Karpas-422 (cell line): ENCODE data around the gene CD53. TPM values are rescaled to one million over a fixed set of nuclear protein-coding genes. Genes with fewer than 3 reads are reported as not detected.

Experiments used
- DNase-seq: peaks from one replicate; pipeline ENCODE4 v3.0.0-alpha.2; 2015
- H2AFZ ChIP-seq: fragments of 200-600 bp; sonication (generic); 2 replicates; pipeline ENCODE4 v1.6.1; 2014; ENCODE audit warnings: antibody characterized with exemption, low read length, mixed read lengths
- H3K27ac ChIP-seq: fragments of 200-600 bp; sonication (generic); 2 replicates; pipeline ENCODE4 v1.5.1; 2014; ENCODE audit warnings: mild to moderate bottlenecking, low read length, moderate library complexity
- H3K27me3 ChIP-seq: fragments of 200-600 bp; sonication (generic); 2 replicates; pipeline ENCODE4 v1.6.1; 2014; ENCODE audit warnings: low read length, mixed read lengths
- H3K36me3 ChIP-seq: fragments of 200-600 bp; sonication (generic); 2 replicates; pipeline ENCODE4 v1.6.1; 2014; ENCODE audit warnings: low read length, mixed read lengths; ENCODE audit not compliant: insufficient read depth
- H3K4me1 ChIP-seq: fragments of 200-600 bp; sonication (generic); 2 replicates; pipeline ENCODE4 v1.6.1; 2014; ENCODE audit warnings: mild to moderate bottlenecking, low read length, mixed read lengths
- H3K4me2 ChIP-seq: fragments of 200-600 bp; sonication (generic); 2 replicates; pipeline ENCODE4 v1.6.1; 2014; ENCODE audit warnings: low read length, low read depth, mild to moderate bottlenecking; ENCODE audit not compliant: poor library complexity, severe bottlenecking
- H3K4me3 ChIP-seq: fragments of 200-600 bp; sonication (generic); 2 replicates; pipeline ENCODE4 v1.5.1; 2014; ENCODE audit warnings: mild to moderate bottlenecking, antibody characterized with exemption, low read length, mixed read lengths
- H3K79me2 ChIP-seq: fragments of 200-600 bp; sonication (generic); 2 replicates; pipeline ENCODE4 v1.6.1; 2014; ENCODE audit warnings: mild to moderate bottlenecking, low read length, mixed read lengths
- H3K9ac ChIP-seq: fragments of 200-600 bp; sonication (generic); 2 replicates; pipeline ENCODE4 v1.6.0; 2014; ENCODE audit warnings: low read length
- H3K9me2 ChIP-seq: fragments of 200-600 bp; sonication (generic), shearing (Covaris generic); replicated peaks from 2 replicates; pipeline ENCODE4 v1.6.0; 2014; ENCODE audit warnings: mild to moderate bottlenecking, low read length, moderate library complexity; ENCODE audit not compliant: insufficient read depth
- H3K9me3 ChIP-seq: fragments of 300-700, 200-600 bp; sonication (generic); 2 replicates; pipeline ENCODE4 v1.6.1; 2014; ENCODE audit warnings: low read length, mixed read lengths
- H4K20me1 ChIP-seq: fragments of 200-600 bp; sonication (generic); 2 replicates; pipeline ENCODE4 v1.6.1; 2014; ENCODE audit warnings: mild to moderate bottlenecking, antibody characterized with exemption, low read length, low read depth; ENCODE audit not compliant: insufficient read depth
- total RNA-seq: library from RNA; depleted of rRNA; stranded (reverse); fragments of >200 nt; shearing (Covaris generic); gene quantifications from 2 replicates; pipeline ENCODE4 v1.2.3, GENCODE V29; 2014; ENCODE audit warnings: low replicate concordance

Gene CD53
- total RNA-seq, 1 experiment from 2014 or later: 154 TPM

GRCh38 chr1:110896090-110896489, 23.1 kb downstream of the CD53 start:
- H3K4me1 ChIP-seq: peaks cover 8% of the 10 kb centered on the region
- no peak overlapping the region for H3K4me2 ChIP-seq
- DNase-seq: no peak
- no peaks in the 10 kb centered on the region for H4K20me1 ChIP-seq
- peaks cover 14% of the 10 kb centered on the region; the same call in 1 of the 2 replicates for H3K36me3 ChIP-seq
- H3K9me3 ChIP-seq: no peaks in the 10 kb centered on the region
- peaks cover 7% of the 10 kb centered on the region; the same call in 1 of the 2 replicates for H3K79me2 ChIP-seq
- no peak overlapping the region for H2AFZ ChIP-seq
- H3K9ac ChIP-seq: no peak overlapping the region
- H3K27me3 ChIP-seq: no peaks in the 10 kb centered on the region
- H3K27ac ChIP-seq: no peak overlapping the region
- no peak overlapping the region for H3K4me3 ChIP-seq
- no peaks in the 10 kb centered on the region for H3K9me2 ChIP-seq

GRCh38 chr1:110897681-110898080, 24.7 kb downstream of the CD53 start:
- H3K9me3 ChIP-seq: no peaks in the 10 kb centered on the region
- peaks cover 8% of the 10 kb centered on the region for H3K4me1 ChIP-seq
- H2AFZ ChIP-seq: no peak overlapping the region
- H3K9ac ChIP-seq: no peak overlapping the region
- no peak overlapping the region for H3K4me2 ChIP-seq
- DNase-seq: no peak
- peaks cover 7% of the 10 kb centered on the region; the same call in 1 of the 2 replicates for H3K79me2 ChIP-seq
- no peaks in the 10 kb centered on the region for H4K20me1 ChIP-seq
- H3K4me3 ChIP-seq: no peak overlapping the region
- H3K27me3 ChIP-seq: no peaks in the 10 kb centered on the region
- no peaks in the 10 kb centered on the region for H3K9me2 ChIP-seq
- no peak overlapping the region for H3K27ac ChIP-seq
- H3K36me3 ChIP-seq: peaks cover 14% of the 10 kb centered on the region; the same call in 1 of the 2 replicates

- Histone ChIP-seq H3K9me2 (no peaks in the 10 kb centered on the region), H4K20me1 (no peaks in the 10 kb centered on the region), H3K4me1 (peaks cover 4% of the 10 kb centered on the region), H2AFZ (no peak overlapping the region), H3K27ac (no peak overlapping the region), H3K36me3 (peaks cover 14% of the 10 kb centered on the region; the same call in 1 of the 2 replicates), H3K4me2 (no peak overlapping the region), H3K4me3 (no peak overlapping the region), H3K27me3 (no peaks in the 10 kb centered on the region), H3K9me3 (no peaks in the 10 kb centered on the region), H3K9ac (no peak overlapping the region), H3K79me2 (peaks cover 7% of the 10 kb centered on the region; the same call in 1 of the 2 replicates)
- no peak for DNase-seq
Measured at GRCh38 chr1:110898734-110899457, 25.9 kb downstream of the CD53 start.

GRCh38 chr1:110899458-110899843, 26.5 kb downstream of the CD53 start:
- Histone ChIP-seq H4K20me1 (no peaks in the 10 kb centered on the region), H3K9ac (no peak overlapping the region), H3K9me3 (no peaks in the 10 kb centered on the region), H3K4me3 (no peak overlapping the region), H3K27ac (no peak overlapping the region), H3K9me2 (no peaks in the 10 kb centered on the region), H2AFZ (no peak overlapping the region), H3K79me2 (peaks cover 7% of the 10 kb centered on the region; the same call in 1 of the 2 replicates), H3K4me1 (no peaks in the 10 kb centered on the region), H3K36me3 (peaks cover 11% of the 10 kb centered on the region; the same call in 1 of the 2 replicates), H3K4me2 (no peak overlapping the region), H3K27me3 (no peaks in the 10 kb centered on the region)
- no peak for DNase-seq

GRCh38 chr1:110902820-110903463, 30.0 kb downstream of the CD53 start:
- Histone ChIP-seq H3K27me3 (no peaks in the 10 kb centered on the region), H3K9me2 (no peaks in the 10 kb centered on the region), H3K4me3 (no peak overlapping the region), H3K36me3 (0 out of 2 replicates have a peak, but pooled peaks cover 3% of the 10 kb centered on the region), H4K20me1 (no peaks in the 10 kb centered on the region; the same call in 1 of the 2 replicates), H3K79me2 (no peaks in the 10 kb centered on the region; the same call in 1 of the 2 replicates), H3K4me1 (no peaks in the 10 kb centered on the region), H3K27ac (no peak overlapping the region), H2AFZ (no peak overlapping the region), H3K9ac (no peak overlapping the region), H3K9me3 (no peaks in the 10 kb centered on the region), H3K4me2 (no peak overlapping the region)
- DNase-seq: no peak

- Histone ChIP-seq H2AFZ (no peak overlapping the region), H3K9me2 (no peaks in the 10 kb centered on the region), H3K4me3 (no peak overlapping the region), H3K27ac (no peak overlapping the region), H3K27me3 (no peaks in the 10 kb centered on the region), H3K4me1 (peaks cover 4% of the 10 kb centered on the region), H3K36me3 (no peaks in the 10 kb centered on the region), H4K20me1 (no peaks in the 10 kb centered on the region; the same call in 1 of the 2 replicates), H3K9ac (no peak overlapping the region), H3K9me3 (no peaks in the 10 kb centered on the region), H3K4me2 (no peak overlapping the region), H3K79me2 (no peaks in the 10 kb centered on the region; the same call in 1 of the 2 replicates)
- DNase-seq: no peak
Measured at GRCh38 chr1:110903853-110904500, 31.0 kb downstream of the CD53 start.

GRCh38 chr1:110912784-110913183, 39.8 kb downstream of the CD53 start:
- Histone ChIP-seq H3K9ac (no peak overlapping the region), H3K27ac (no peak overlapping the region), H3K36me3 (no peaks in the 10 kb centered on the region), H3K9me3 (no peaks in the 10 kb centered on the region), H2AFZ (no peak overlapping the region), H3K4me3 (no peak overlapping the region), H3K79me2 (no peaks in the 10 kb centered on the region), H3K27me3 (no peaks in the 10 kb centered on the region), H3K9me2 (no peaks in the 10 kb centered on the region), H4K20me1 (no peaks in the 10 kb centered on the region), H3K4me2 (no peak overlapping the region), H3K4me1 (peaks cover 13% of the 10 kb centered on the region)
- no peak for DNase-seq

- no peaks in the 10 kb centered on the region for H3K9me3 ChIP-seq
- H3K27ac ChIP-seq: no peak overlapping the region
- no peaks in the 10 kb centered on the region for H3K79me2 ChIP-seq
- no peak overlapping the region for H3K4me2 ChIP-seq
- H3K9ac ChIP-seq: no peak overlapping the region
- H3K36me3 ChIP-seq: no peaks in the 10 kb centered on the region; the same call in 1 of the 2 replicates
- H3K27me3 ChIP-seq: no peaks in the 10 kb centered on the region
- no peaks in the 10 kb centered on the region for H4K20me1 ChIP-seq
- H3K9me2 ChIP-seq: no peaks in the 10 kb centered on the region
- no peak overlapping the region for H2AFZ ChIP-seq
- no peak for DNase-seq
- peaks cover 7% of the 10 kb centered on the region for H3K4me1 ChIP-seq
- no peak overlapping the region for H3K4me3 ChIP-seq
Measured at GRCh38 chr1:110914676-110915075, 41.7 kb downstream of the CD53 start.
